A549 treated with AZD9567 at 1 μM for 4 hours (cell line): ENCODE data around the gene NOTO. TPM values are rescaled to one million over a fixed set of nuclear protein-coding genes. Genes with fewer than 3 reads are reported as not detected.

Experiments used
- total RNA-seq: library from RNA; stranded (reverse); fragments of 200-300 nt; extraction: Qiagen RNA extraction; gene quantifications from 5 replicates; pipeline ENCODE4 v1.2.3, GENCODE V29; 2022; ENCODE audit not compliant: insufficient read depth

The NOTO gene
- 0.02 to 0.05 TPM in 2 of 5 replicates, not detected in the others for total RNA-seq

GRCh38 chr2:73202156-73203054, at the start of gene NOTO:
TSS of gene NOTO (plus strand) at chr2:73202574. CDS start at chr2:73202667, 93 bp downstream.

DNA sequence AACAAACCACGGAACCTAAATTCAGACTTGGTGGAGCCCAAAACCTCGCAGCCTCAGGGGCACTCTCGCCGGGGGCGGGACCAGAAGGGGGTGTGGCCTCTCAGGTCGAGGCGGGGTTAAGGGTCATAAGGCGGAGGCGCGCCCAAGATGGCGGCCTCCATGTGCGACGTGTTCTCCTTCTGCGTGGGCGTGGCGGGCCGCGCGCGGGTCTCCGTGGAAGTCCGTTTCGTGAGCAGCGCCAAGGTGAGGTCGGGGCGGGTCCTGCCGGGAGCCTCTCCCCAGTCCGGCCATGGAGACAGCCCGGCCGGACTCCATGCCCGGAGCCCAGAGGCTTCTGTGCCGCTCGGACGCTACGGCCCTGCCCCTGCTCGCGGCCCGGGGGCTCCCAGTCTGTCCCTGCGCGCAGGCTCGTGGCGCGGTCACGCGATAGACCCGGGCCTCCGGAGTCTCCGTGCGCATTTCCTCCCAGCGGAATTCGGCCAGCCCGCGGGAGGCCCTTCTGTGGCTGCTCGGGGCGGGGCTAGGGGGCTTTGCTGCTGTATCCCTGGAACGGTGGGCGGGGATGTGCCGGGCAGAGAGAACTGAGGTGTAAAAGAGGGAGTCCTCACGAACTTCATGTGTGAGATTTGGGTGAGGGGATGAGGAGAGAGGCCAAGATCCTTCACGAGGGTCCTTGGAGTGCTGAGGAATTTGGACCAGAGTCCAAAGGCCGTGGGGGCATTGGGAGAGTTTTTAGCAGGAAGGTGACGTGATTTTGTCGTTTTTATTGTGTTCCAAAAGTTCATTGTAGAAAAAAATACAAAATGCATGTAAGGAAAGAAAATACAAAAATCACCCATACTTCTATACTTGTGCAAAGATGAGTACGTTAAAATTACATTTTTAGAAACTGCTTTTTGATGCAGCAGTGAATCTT, 12.0 kb downstream of the NOTO start, which contains the start of gene SMYD5:
TSS of gene SMYD5 (plus strand) at position 126 of the 916 bp plus-strand sequence. CDS start at position 148, 22 bp downstream.

GRCh38 chr2:73233154-73233931, 31.0 kb downstream of the NOTO start, which contains the start of gene PRADC1:
TSS of gene PRADC1 (minus strand) at chr2:73233239. CDS start at chr2:73233160, 79 bp downstream.

DNA sequence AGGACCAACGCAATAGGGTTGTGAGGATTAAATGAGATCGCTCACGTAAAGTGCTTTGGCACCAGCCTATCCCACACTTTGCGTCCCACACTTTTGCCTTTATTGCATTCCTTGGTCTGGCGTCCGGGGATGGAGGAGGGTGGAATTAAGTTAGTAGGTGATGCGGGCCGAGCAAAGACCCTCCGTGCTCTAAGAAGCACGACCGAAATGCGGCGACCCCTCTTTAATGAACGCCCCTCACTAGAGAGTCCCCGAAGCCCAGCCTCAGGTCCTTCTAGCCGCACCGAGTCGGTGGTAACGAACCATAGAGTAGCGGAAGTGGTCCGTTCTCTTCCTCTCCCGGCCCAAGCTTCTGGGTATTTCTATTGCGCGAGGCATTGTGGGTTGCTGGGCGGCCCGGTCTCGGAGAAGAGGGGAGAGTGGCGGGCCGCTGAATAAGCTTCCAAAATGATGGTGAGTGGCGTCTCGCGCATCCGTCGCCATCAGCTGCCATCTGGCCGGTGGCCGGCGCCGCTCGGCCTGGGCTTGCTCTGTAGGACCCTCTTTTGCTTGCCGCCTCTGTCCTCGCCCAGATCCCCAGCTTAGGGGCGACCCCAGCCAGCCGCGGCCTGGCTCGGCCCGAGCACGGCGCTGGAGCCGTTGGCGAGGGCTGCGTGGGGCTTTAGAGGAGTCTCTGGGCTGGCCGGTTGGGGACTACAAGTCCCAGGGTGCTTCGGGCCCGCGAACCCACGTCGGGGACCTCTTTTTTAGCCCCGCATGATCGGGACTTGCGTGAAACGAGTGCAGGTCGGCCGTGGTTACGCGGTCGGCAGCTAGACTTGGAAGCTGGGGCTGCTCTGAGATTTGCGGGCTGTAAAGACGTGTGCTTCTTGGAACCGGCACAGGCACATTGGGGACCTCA, 31.8 kb downstream of the NOTO start, which contains the start of gene CCT7:
TSS of gene CCT7 (plus strand) at position 377 of the 901 bp plus-strand sequence. CDS start at position 448, 71 bp downstream.

Other genes starting within 250 kb of the NOTO start
- gene SFXN5, start 130.9 kb upstream of the NOTO start, total RNA-seq: 8.0 to 14.7 TPM (median 14.0 TPM) in 5 replicates
- gene RAB11FIP5, start 89.6 kb upstream of the NOTO start, total RNA-seq: 27.9 to 33.9 TPM (median 32.6 TPM) in 5 replicates
- 44.3 to 52.5 TPM (median 50.0 TPM) in 5 replicates for gene SMYD5, start 11.7 kb downstream of the NOTO start, total RNA-seq
- 15.7 to 27.3 TPM (median 26.9 TPM) in 5 replicates for gene PRADC1, start 30.7 kb downstream of the NOTO start, total RNA-seq
- 548 to 986 TPM (median 590 TPM) in 5 replicates for gene CCT7, start 31.7 kb downstream of the NOTO start, total RNA-seq
- 3.5 to 5.5 TPM (median 4.8 TPM) in 5 replicates for gene FBXO41, start 81.9 kb downstream of the NOTO start, total RNA-seq
- gene EGR4, start 91.0 kb downstream of the NOTO start, total RNA-seq: 0.20 to 0.40 TPM (median 0.33 TPM) in 4 of 5 replicates, not detected in the other
- 9.1 to 16.7 TPM (median 9.2 TPM) in 5 replicates for gene ALMS1, start 183.3 kb downstream of the NOTO start, total RNA-seq